ENCODE data around the gene TUBA4A. TPM values are rescaled to one million over a fixed set of nuclear protein-coding genes. Genes with fewer than 3 reads are reported as not detected.

The TUBA4A gene
- total and polyA plus RNA-seq, 10 of the 15 experiments (the other 5 are each of a cell fraction or from before 2014, with no cell fraction given): 58.2 to 325 (median 134) TPM

- TF ChIP-seq FOXM1 (IDR thresholded peaks at IDR 0.05; ENCODE audit: low read depth, low read length) (no peak), NR2F1 (conservative IDR thresholded peaks at IDR 0.05) (peak; percentile 50), RAD51 (IDR thresholded peaks at IDR 0.05) (no peak), E4F1 (IDR thresholded peaks at IDR 0.05; ENCODE audit: borderline replicate concordance, partially characterized antibody) (no peak), BACH1 (IDR thresholded peaks at IDR 0.05; ENCODE audit: borderline replicate concordance) (peak; percentile 61), TBL1XR1 (IDR thresholded peaks at IDR 0.05; ENCODE audit: low read depth, low read length) (0 out of 2 replicates have a peak, but pooled peaks have one; percentile 17), IKZF2 (IDR thresholded peaks at IDR 0.05) (no peak), DPF2 (IDR thresholded peaks at IDR 0.05) (peak; percentile 36; the same call in 1 of the 2 replicates), NR2C2 (IDR thresholded peaks at IDR 0.05; ENCODE audit: borderline replicate concordance, control insufficient read depth, insufficient read length, low read depth) (no peak), GATAD2B (conservative IDR thresholded peaks at IDR 0.05; ENCODE audit: low read depth) (peak; percentile 73), ATF2 (IDR thresholded peaks at IDR 0.05; ENCODE audit: low read length) (no peak), CBFB (IDR thresholded peaks at IDR 0.05; ENCODE audit: low read depth) (peak; percentile 76), BRCA1 (IDR thresholded peaks at IDR 0.05; ENCODE audit: low read depth, low read length) (peak; percentile 28; the same call in 1 of the 2 replicates), ZNF24 (IDR thresholded peaks at IDR 0.05) (no peak), MAX (IDR thresholded peaks at IDR 0.05; ENCODE audit: low read depth, low read length) (0 out of 2 replicates have a peak, but pooled peaks have one; percentile 18), PAX8 (IDR thresholded peaks at IDR 0.05) (no peak), SIN3A (IDR thresholded peaks at IDR 0.05; ENCODE audit: low read depth, low read length) (peak; percentile 96), ZBTB40 (IDR thresholded peaks at IDR 0.05; ENCODE audit: borderline replicate concordance) (peak; percentile 90), NR2C1 (IDR thresholded peaks at IDR 0.05) (no peak)
Observed at GRCh38 chr2:219245148-219245898, 8.4 kb downstream of the TUBA4A start, which contains the start of the genes GLB1L and STK16 (continued).

Measured in GM12878 (cell line).